Adrenal gland (tissue), 12 donors: Measurements from ENCODE around the gene DVL3. TPM values are rescaled to one million over a fixed set of nuclear protein-coding genes. Genes with fewer than 3 reads are reported as not detected.
A peak's percentile ranks its signal among the peaks of the same experiment; 100 is the strongest.

Source experiments
- DNase-seq, 7 donors: peaks; one replicate each; pipeline ENCODE4 v3.0.0-alpha.2; 2019 to 2020
- H3K27ac ChIP-seq, 5 donors: fragments of 200-600 bp; sonication (generic) in 4 of 5; 1 replicate in 3 of 5; 2 replicates in 2 of 5; pipeline versions ENCODE4 v1.5.1 to v1.8.0; 2016 to 2020; ENCODE audit warnings: mild to moderate bottlenecking in 1 of 5
- H3K27me3 ChIP-seq: fragments of 200-600 bp; 2 replicates; pipeline ENCODE4 v1.8.0; 2021
- H3K36me3 ChIP-seq, 2 donors: fragments of 200-600 bp; replicated peaks in 1 of 2; 1 replicate in 1 of 2; 2 replicates in 1 of 2; pipeline versions ENCODE4 v1.5.1 to v1.8.0; 2018 to 2022
- H3K4me1 ChIP-seq, 2 donors: fragments of 200-600 bp; replicated peaks in 1 of 2; 1 replicate in 1 of 2; 2 replicates in 1 of 2; pipeline versions ENCODE4 v1.5.1 to v1.8.0; 2018 to 2021
- H3K4me3 ChIP-seq, 4 donors: fragments of 200-600 bp; sonication (generic) in 3 of 4; one replicate each; pipeline ENCODE4 v1.5.1; 2016 to 2018
- H3K9me3 ChIP-seq, 3 donors: fragments of 200-600 bp; sonication (generic) in 1 of 3; replicated peaks in 1 of 3; 1 replicate in 2 of 3; 2 replicates in 1 of 3; pipeline versions ENCODE4 v1.5.1 to v1.8.0; 2016 to 2021
- CTCF ChIP-seq, 6 experiments: fragments of 450-650 bp in 4 of 6; fragments of 200-600 bp in 2 of 6; sonication (generic) in 1 of 6; IDR thresholded peaks; 1 replicate in 5 of 6; 2 replicates in 1 of 6; pipeline versions ENCODE4 v1.5.1 to v1.8.0; 2016 to 2021; ENCODE audit warnings: antibody characterized with exemption in 6 of 6, mild to moderate bottlenecking in 2 of 6, moderate library complexity in 1 of 6
- POLR2A ChIP-seq, 2 donors: fragments of 450-650 bp; IDR thresholded peaks; one replicate each; pipeline ENCODE4 v1.6.1; 2017; ENCODE audit warnings: antibody characterized with exemption in 2 of 2, mild to moderate bottlenecking in 2 of 2, moderate library complexity in 1 of 2
- WGBS, 4 donors: extraction: QIAGEN DNeasy Blood & Tissue Kit in 2 of 4; methylation state at CpG; one replicate each; pipeline versions ENCODE4 v1.1.5 to v1.1.7; 2013 to 2017; 5-methylcytosine and 5-hydroxymethylcytosine counted together
- intact Hi-C, 2 donors: fragments of 100-400 bp; cut with DNase I; formaldehyde crosslinking; loops; one replicate each; pipeline versions ENCODE4 v1.14.1 to v1.15.0; 2022 to 2023
- polyA plus RNA-seq, 3 donors: library from polyadenylated mRNA; stranded (reverse); fragments of 200-250 nt in 2 of 3; fragments of 350-450 nt in 1 of 3; fragmentation: Illumina TruSeq in 1 of 3; extraction: RNeasy Lipid Tissue Mini Kit (QIAGEN cat#74804) in 1 of 3; gene quantifications; one replicate each; pipeline ENCODE4 v1.2.3, GENCODE V29; 2013 to 2014
- total RNA-seq, 9 donors: library from RNA; depleted of rRNA in 4 of 9; stranded (reverse); fragments of >200 nt in 4 of 9; fragments of 120-200 nt in 1 of 9; fragmentation: NEBNext Ultra II Directional in 1 of 9; extraction: Animal tissue kit (Norgen Biotek cat#: 25700) in 1 of 9; gene quantifications; one replicate each; pipeline versions ENCODE4 v1.1.0 to v1.2.4, GENCODE V29; 2013 to 2023
- donor health status: healthy with polysubstance abuse.
- donor health status: Bipolar disorder and iron deficiency.
- donor health status: DM: yes; HTN: yes; CAD: no.
- donor health status: DM: no; HTN: no; CAD: no.
- donor health status: DM: no; HTN: no; CAD: no.
- donor health status: DM: yes; HTN: yes; CAD: no.

The DVL3 gene
- total and polyA plus RNA-seq, 12 donors = 34.1 to 94.1 (median 65.6) TPM

GRCh38 chr3:184174284-184174645 is 19.1 kb downstream of the DVL3 start:
- Histone ChIP-seq H3K36me3 (peaks cover 0 to 52% of the 10 kb centered on the region in 2 donors), H3K4me3 (no peak overlapping the region), H3K9me3 (no peaks in the 10 kb centered on the region), H3K4me1 (peaks cover 30 to 43% of the 10 kb centered on the region in 2 donors), H3K27me3 (no peaks in the 10 kb centered on the region), H3K27ac (peak overlapping the region in 3 of 5 donors; percentile 32 to 62 (median 60))
- TF ChIP-seq CTCF (IDR thresholded peaks at IDR 0.05) = no peak
- WGBS, 4 donors = 15 to 22% (median 16%) methylated on average over 4 of the region's 4 CpGs
- no peak for DNase-seq
- intact Hi-C loops = no loop called here

DNA sequence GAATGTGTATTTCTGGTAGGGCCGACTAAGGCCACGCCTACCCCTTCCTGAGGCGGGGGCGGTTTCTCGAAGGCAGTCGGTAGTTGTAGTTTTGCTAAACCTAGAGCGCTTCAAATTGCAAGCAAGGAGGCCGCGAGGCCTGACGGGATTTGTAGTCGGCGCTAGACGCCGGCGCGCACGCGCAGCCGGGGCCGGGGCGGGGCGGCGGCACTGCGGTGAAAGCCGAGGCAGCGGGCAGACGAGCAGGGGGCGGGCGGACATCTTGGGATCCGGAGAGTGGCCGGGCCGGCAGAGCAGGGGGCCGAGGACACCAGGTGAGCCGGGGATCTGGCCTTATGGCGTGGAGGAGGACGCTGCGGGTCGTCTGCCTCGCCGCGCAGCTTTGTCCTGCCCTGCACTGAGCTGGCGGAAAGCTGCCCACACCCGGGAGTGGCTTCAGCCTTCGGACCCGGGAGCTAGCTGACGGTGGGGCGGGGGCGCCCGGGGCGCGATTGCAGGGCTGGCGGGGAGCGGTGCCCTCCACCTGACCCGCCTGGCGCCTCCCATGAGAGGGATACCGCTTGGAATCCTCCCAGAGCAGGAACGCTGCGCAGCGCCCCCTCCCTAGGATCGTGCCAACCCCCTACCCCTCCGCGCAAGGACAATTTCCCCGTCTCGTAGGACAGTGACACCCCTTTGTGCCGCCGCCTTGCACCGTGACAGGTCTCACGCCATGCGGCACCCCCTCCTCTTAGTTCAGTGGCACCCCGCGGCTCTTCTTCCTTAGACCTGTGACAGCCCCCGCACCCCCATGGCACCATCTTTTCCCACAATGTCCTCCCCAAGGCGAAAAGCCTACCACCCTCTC is 19.7 kb downstream of the DVL3 start, which contains the start of gene AP2M1:
Gene AP2M1, plus strand, starts transcription at position 210 of the 847 bp plus-strand sequence. CDS start 2,139 bp downstream, outside the sequence.
- TF ChIP-seq POLR2A (IDR thresholded peaks at IDR 0.05) = peak; percentile 40 to 89
- no peak for TF ChIP-seq CTCF (IDR thresholded peaks at IDR 0.05)
- Histone ChIP-seq H3K36me3 (peaks cover 0 to 52% of the 10 kb centered on the region in 2 donors), H3K4me1 (peaks cover 30 to 46% of the 10 kb centered on the region in 2 donors), H3K4me3 (peak within 1 kb of the TSS; percentile 44 to 98 (median 78)), H3K27me3 (no peaks in the 10 kb centered on the region), H3K27ac (peak within 1 kb of the TSS; percentile 51 to 98 (median 92)), H3K9me3 (no peaks in the 10 kb centered on the region)
- intact Hi-C loops = no loop called here
- 0 to 1% (median 1%) methylated on average over 39 to 73 of the region's 73 CpGs for WGBS, 4 donors
- peak; percentile 98 to 100 (median 99) for DNase-seq

- Histone ChIP-seq H3K4me1 (peaks cover 30 to 51% of the 10 kb centered on the region in 2 donors), H3K27ac (peak overlapping the region; percentile 51 to 98 (median 92)), H3K27me3 (no peaks in the 10 kb centered on the region), H3K9me3 (no peaks in the 10 kb centered on the region), H3K4me3 (peak overlapping the region; percentile 44 to 98 (median 78)), H3K36me3 (peaks cover 0 to 52% of the 10 kb centered on the region in 2 donors)
- no peak for DNase-seq
- TF ChIP-seq POLR2A (IDR thresholded peaks at IDR 0.05) = no peak
- TF ChIP-seq CTCF (IDR thresholded peaks at IDR 0.05) = no peak
- WGBS, 4 donors = 11 to 14% (median 11%) methylated on average over 8 of the region's 8 CpGs
- intact Hi-C loops = no loop called here
Observed at GRCh38 chr3:184175506-184175905, 20.3 kb downstream of the DVL3 start.

- no peaks in the 10 kb centered on the region for H3K27me3 ChIP-seq
- TF ChIP-seq POLR2A (IDR thresholded peaks at IDR 0.05) = no peak
- no peak for TF ChIP-seq CTCF (IDR thresholded peaks at IDR 0.05)
- intact Hi-C loops = no loop called here
- peaks cover 0 to 52% of the 10 kb centered on the region in 2 donors for H3K36me3 ChIP-seq
- no peaks in the 10 kb centered on the region for H3K9me3 ChIP-seq
- H3K4me3 ChIP-seq = peak overlapping the region in 3 of 4 donors; percentile 68 to 98 (median 88)
- WGBS, 4 donors = 19 to 24% (median 21%) methylated on average over 3 of the region's 3 CpGs
- peaks cover 30 to 52% of the 10 kb centered on the region in 2 donors for H3K4me1 ChIP-seq
- DNase-seq = no peak
- peak overlapping the region; percentile 51 to 98 (median 92) for H3K27ac ChIP-seq
Observed at GRCh38 chr3:184175981-184176376, 20.8 kb downstream of the DVL3 start.
